Neural progenitor cell (in vitro differentiated cells): ENCODE measurements around the gene DNAJC25.

ENCODE experiments used
- CTCF ChIP-seq: fragments of 200-600 bp; sonication (generic); IDR thresholded peaks from 2 replicates; pipeline ENCODE4 v1.5.1; 2017; ENCODE audit warnings: antibody characterized with exemption, mild to moderate bottlenecking
- EZH2 ChIP-seq: fragments of 200-600 bp; sonication (generic); IDR thresholded peaks from 2 replicates; pipeline ENCODE4 v1.6.1; 2017; ENCODE audit warnings: antibody characterized with exemption, mild to moderate bottlenecking, moderate library complexity
- EZH2phosphoT487 ChIP-seq: fragments of 200-600 bp; sonication (generic); IDR thresholded peaks from 2 replicates; pipeline ENCODE4 v1.6.1; 2017; ENCODE audit warnings: antibody characterized with exemption

GRCh38 chr9:111621895-111622480 lies 9.1 kb upstream of the DNAJC25 start:
- peak; percentile 61 for TF ChIP-seq CTCF
- TF ChIP-seq EZH2: no peak
- TF ChIP-seq EZH2phosphoT487: no peak
